ENCODE measurements around the gene MTMR3.

- TF ChIP-seq CTCF (IDR thresholded peaks at IDR 0.05), result no peak
- no peak for TF ChIP-seq TCF7L2 (IDR thresholded peaks at IDR 0.05; ENCODE audit: low read depth, low read length)
- TF ChIP-seq POLR2AphosphoS5 (IDR thresholded peaks at IDR 0.05; ENCODE audit: low read depth, low read length), result no peak
- no peak for TF ChIP-seq REST (IDR thresholded peaks at IDR 0.05; ENCODE audit: insufficient read depth in 1 of 2, low read depth in 2 of 2, low read length in 1 of 2)
- no peak for TF ChIP-seq SIN3A (IDR thresholded peaks at IDR 0.05; ENCODE audit: borderline replicate concordance, insufficient read depth, low read depth, low read length)
Measured at GRCh38 chr22:29944339-29944738, 61.4 kb downstream of the MTMR3 start.

All from Panc1 (cell line).